GM13977 (cell line): ENCODE results near the gene EIF3M.

ENCODE experiments used
- DNase-seq: peaks from one replicate; pipeline ENCODE4 v3.0.0; 2012; ENCODE audit warnings: low spot score
- in situ Hi-C: fragments of 300-500 bp; cut with MboI; formaldehyde crosslinking; loops from one replicate; pipeline ENCODE4 v1.12.0; 2022; ENCODE audit warnings: low sequenced_read_pairs, low pct_unique_long_range_greater_than_20kb, mixed read lengths, inconsistent platforms; ENCODE audit not compliant: unreplicated experiment
- TF ChIP-seq, protein P1 (sequence below): IDR thresholded peaks from 2 replicates; pipeline ENCODE4 v1.5.1; 2012; ENCODE audit warnings: mild to moderate bottlenecking, control low read depth; ENCODE audit not compliant: insufficient read depth; ENCODE audit errors: extremely low read depth, missing control alignments

EIF3M gene

DNA sequence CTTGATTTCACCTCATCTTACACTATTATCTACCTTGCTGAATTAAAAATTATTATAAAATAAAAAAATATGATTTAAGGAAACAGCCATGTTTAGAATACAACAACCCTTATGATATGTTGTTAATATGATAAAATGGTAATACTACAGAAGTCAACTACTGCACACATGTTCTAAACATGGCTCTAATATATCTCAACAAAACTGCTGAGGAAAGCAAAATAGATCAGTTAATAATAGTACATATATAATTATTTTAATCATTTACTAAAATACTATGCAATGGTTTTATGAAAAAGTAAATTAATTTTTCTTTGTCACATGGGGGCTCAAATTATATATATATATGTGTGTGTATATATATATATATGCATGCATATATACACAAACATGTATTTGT, 57.7 kb downstream of the EIF3M start:
- TF ChIP-seq, protein P1, sequence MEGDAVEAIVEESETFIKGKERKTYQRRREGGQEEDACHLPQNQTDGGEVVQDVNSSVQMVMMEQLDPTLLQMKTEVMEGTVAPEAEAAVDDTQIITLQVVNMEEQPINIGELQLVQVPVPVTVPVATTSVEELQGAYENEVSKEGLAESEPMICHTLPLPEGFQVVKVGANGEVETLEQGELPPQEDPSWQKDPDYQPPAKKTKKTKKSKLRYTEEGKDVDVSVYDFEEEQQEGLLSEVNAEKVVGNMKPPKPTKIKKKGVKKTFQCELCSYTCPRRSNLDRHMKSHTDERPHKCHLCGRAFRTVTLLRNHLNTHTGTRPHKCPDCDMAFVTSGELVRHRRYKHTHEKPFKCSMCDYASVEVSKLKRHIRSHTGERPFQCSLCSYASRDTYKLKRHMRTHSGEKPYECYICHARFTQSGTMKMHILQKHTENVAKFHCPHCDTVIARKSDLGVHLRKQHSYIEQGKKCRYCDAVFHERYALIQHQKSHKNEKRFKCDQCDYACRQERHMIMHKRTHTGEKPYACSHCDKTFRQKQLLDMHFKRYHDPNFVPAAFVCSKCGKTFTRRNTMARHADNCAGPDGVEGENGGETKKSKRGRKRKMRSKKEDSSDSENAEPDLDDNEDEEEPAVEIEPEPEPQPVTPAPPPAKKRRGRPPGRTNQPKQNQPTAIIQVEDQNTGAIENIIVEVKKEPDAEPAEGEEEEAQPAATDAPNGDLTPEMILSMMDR: no peak
- in situ Hi-C loops: no loop called here
- DNase-seq: no peak

DNA sequence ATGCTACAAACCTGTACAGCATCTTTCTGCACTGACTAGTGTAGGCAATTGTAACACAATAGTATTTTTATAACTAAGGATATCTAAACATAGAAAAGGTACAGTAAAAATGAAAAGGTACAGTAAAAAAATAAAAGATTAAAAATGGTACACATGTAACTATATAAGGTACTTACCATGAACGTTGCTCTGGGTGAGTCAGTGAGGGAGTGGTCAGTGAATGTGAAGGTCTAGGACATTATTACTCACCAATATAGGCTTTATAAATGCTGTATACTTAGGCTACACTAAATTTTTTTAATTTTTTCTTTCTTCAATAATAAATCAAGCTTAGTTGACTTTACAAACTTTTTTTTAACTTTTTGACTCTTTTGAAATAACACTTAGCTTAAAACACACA, 59.9 kb downstream of the EIF3M start:
- in situ Hi-C loops: no loop called here
- TF ChIP-seq, protein P1: no peak
- no peak for DNase-seq
